Upper lobe of left lung (tissue), 6 donors: ENCODE data around the gene MIX23. TPM values are rescaled to one million over a fixed set of nuclear protein-coding genes. Genes with fewer than 3 reads are reported as not detected.
A peak's percentile ranks its signal among the peaks of the same experiment; 100 is the strongest.

ENCODE experiments used
- ATAC-seq, 2 donors: fragments of 200-7000 bp; cut with Tn5 transposase; one replicate each; pipeline ENCODE4 v1.9.1; 2022; ENCODE audit warnings: mild to moderate bottlenecking in 2 of 2, moderate library complexity in 2 of 2; ENCODE audit not compliant: low FRiP score in 2 of 2
- DNase-seq, 2 donors: peaks; one replicate each; pipeline ENCODE4 v3.0.0-alpha.2; 2019 to 2020
- H3K27ac ChIP-seq, 4 donors: fragments of 200-600 bp; sonication (generic); one replicate each; pipeline ENCODE4 v1.5.1; 2016 to 2019
- H3K27me3 ChIP-seq, 4 donors: fragments of 200-600 bp; sonication (generic); one replicate each; pipeline ENCODE4 v1.5.1; 2017 to 2019
- H3K36me3 ChIP-seq, 4 donors: fragments of 200-600 bp; sonication (generic); one replicate each; pipeline ENCODE4 v1.5.1; 2016 to 2019
- H3K4me1 ChIP-seq, 4 donors: fragments of 200-600 bp; sonication (generic); one replicate each; pipeline ENCODE4 v1.5.1; 2018 to 2019
- H3K4me3 ChIP-seq, 4 donors: fragments of 200-600 bp; sonication (generic); one replicate each; pipeline ENCODE4 v1.5.1; 2017 to 2019; ENCODE audit warnings: mild to moderate bottlenecking in 2 of 4, moderate library complexity in 1 of 4
- H3K9me3 ChIP-seq, 4 donors: fragments of 200-600 bp; sonication (generic); one replicate each; pipeline ENCODE4 v1.5.1; 2018 to 2019
- EP300 ChIP-seq, 4 donors: sonication (generic); formaldehyde crosslinking; IDR thresholded peaks; one replicate each; pipeline ENCODE4 v1.5.1; 2017; ENCODE audit warnings: antibody characterized with exemption in 4 of 4, control low read depth in 2 of 4
- POLR2A ChIP-seq, 4 donors: fragments of 450-650 bp; IDR thresholded peaks; one replicate each; pipeline ENCODE4 v1.5.1; 2016 to 2017; ENCODE audit warnings: antibody characterized with exemption in 4 of 4, mild to moderate bottlenecking in 2 of 4
- POLR2AphosphoS5 ChIP-seq, 2 donors: sonication (generic); formaldehyde crosslinking; IDR thresholded peaks; one replicate each; pipeline ENCODE4 v1.5.1; 2017; ENCODE audit warnings: antibody characterized with exemption in 2 of 2
- WGBS, 2 donors: methylation state at CpG; one replicate each; pipeline ENCODE4 v1.1.5; 2017 to 2018; 5-methylcytosine and 5-hydroxymethylcytosine counted together
- total RNA-seq, 6 donors: library from RNA; depleted of rRNA in 4 of 6; stranded (reverse); fragments of >200 nt in 4 of 6; gene quantifications; one replicate each; pipeline versions ENCODE4 v1.1.0 to v1.2.1, GENCODE V29; 2016 to 2021
- TF ChIP-seq, protein P1 (sequence below), 6 experiments: fragments of 450-650 bp in 4 of 6; fragments of 200-600 bp in 2 of 6; sonication (generic) in 2 of 6; IDR thresholded peaks; one replicate each; pipeline ENCODE4 v1.5.1; 2016 to 2019; ENCODE audit warnings: antibody characterized with exemption in 6 of 6
- donor health status: DM: no; HTN: no; CAD: no; lungs with moderate emphysema.
- donor health status: DM: no; HTN: yes; CAD: no; lungs with severe emphysema.

Gene MIX23
- total RNA-seq, 6 donors from 2014 or later: 15.5 to 24.7 (median 18.2) TPM

DNA sequence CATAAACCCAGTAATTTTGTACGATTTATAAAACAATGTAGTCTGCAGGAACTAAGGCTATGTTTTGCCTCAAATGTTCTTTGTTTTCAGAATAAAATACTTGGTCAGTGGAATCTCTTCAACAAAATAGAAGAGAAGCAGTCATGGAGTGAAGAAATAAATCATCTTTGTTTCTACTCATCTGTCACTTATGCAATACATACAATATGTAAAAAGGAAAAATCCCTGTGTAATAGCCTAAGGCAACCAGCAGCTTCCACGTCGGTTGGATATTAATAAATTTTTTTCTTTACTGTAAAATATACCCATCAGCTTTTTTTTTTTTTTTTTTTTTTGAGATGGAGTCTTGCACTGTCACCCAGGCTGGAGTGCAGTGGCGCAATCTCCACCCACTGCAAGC, 38.1 kb upstream of the MIX23 start:
- DNase-seq: no peak

DNA sequence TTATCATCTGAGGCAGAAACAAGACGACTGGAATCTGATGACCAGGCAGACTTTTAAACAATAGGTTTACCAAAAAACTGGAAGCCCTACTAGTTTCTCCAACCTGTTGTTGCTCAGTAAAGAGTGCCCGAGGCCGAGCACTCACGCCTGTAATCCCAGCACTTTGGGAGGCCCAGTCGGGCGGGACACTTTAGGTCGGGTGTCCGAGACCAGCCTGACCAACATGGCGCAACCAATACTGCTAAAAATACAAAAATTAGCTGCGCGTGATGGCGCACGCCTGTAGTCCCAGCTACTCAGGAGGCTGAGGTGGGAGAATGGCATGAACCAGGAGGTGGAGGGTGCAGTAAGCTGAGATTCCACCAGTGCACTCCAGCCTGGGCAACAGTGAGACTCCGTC, 33.9 kb upstream of the MIX23 start:
- WGBS, 2 donors: 49 to 54% methylated on average over 9 to 14 of the region's 14 CpGs
- H3K27me3 ChIP-seq: no peaks in the 10 kb centered on the region
- peak overlapping the region; percentile 85 to 91 (median 87) for H3K27ac ChIP-seq
- TF ChIP-seq, protein P1, sequence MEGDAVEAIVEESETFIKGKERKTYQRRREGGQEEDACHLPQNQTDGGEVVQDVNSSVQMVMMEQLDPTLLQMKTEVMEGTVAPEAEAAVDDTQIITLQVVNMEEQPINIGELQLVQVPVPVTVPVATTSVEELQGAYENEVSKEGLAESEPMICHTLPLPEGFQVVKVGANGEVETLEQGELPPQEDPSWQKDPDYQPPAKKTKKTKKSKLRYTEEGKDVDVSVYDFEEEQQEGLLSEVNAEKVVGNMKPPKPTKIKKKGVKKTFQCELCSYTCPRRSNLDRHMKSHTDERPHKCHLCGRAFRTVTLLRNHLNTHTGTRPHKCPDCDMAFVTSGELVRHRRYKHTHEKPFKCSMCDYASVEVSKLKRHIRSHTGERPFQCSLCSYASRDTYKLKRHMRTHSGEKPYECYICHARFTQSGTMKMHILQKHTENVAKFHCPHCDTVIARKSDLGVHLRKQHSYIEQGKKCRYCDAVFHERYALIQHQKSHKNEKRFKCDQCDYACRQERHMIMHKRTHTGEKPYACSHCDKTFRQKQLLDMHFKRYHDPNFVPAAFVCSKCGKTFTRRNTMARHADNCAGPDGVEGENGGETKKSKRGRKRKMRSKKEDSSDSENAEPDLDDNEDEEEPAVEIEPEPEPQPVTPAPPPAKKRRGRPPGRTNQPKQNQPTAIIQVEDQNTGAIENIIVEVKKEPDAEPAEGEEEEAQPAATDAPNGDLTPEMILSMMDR (IDR thresholded peaks at IDR 0.05): no peak
- TF ChIP-seq POLR2AphosphoS5 (IDR thresholded peaks at IDR 0.05): no peak
- TF ChIP-seq POLR2A (IDR thresholded peaks at IDR 0.05): no peak
- no peak for TF ChIP-seq EP300 (IDR thresholded peaks at IDR 0.05)
- DNase-seq: no peak
- H3K4me3 ChIP-seq: peak overlapping the region; percentile 68 to 90 (median 74)
- peaks cover 13 to 28% (median 22%) of the 10 kb centered on the region in 4 donors for H3K4me1 ChIP-seq
- ATAC-seq: no peak
- peaks cover 0 to 13% (median 0%) of the 10 kb centered on the region in 4 donors for H3K36me3 ChIP-seq
- H3K9me3 ChIP-seq: no peaks in the 10 kb centered on the region

More for the DNA sequence above, 38.1 kb upstream of the MIX23 start:
- Histone ChIP-seq H3K27ac (no peak overlapping the region), H3K36me3 (peaks cover 7 to 31% (median 10%) of the 10 kb centered on the region in 4 donors), H3K27me3 (no peaks in the 10 kb centered on the region), H3K4me3 (no peak overlapping the region), H3K4me1 (peaks cover 7 to 12% (median 9%) of the 10 kb centered on the region in 4 donors), H3K9me3 (no peaks in the 10 kb centered on the region)
- ATAC-seq: no peak
- no peak for TF ChIP-seq POLR2AphosphoS5 (IDR thresholded peaks at IDR 0.05)
- no peak for TF ChIP-seq EP300 (IDR thresholded peaks at IDR 0.05)
- TF ChIP-seq, protein P1 (IDR thresholded peaks at IDR 0.05): no peak
- TF ChIP-seq POLR2A (IDR thresholded peaks at IDR 0.05): no peak
- whole genome bisulfite sequencing, 2 donors: 88 to 93% methylated on average over 4 of the region's 4 CpGs

- 0% methylated on average over 25 to 43 of the region's 48 CpGs for WGBS, 2 donors
- Histone ChIP-seq H3K27ac (peak within 1 kb of the TSS; percentile 85 to 91 (median 87)), H3K9me3 (no peaks in the 10 kb centered on the region), H3K27me3 (no peaks in the 10 kb centered on the region), H3K36me3 (peaks cover 0 to 13% (median 2%) of the 10 kb centered on the region in 4 donors), H3K4me1 (peaks cover 13 to 28% (median 22%) of the 10 kb centered on the region in 4 donors), H3K4me3 (peak within 1 kb of the TSS; percentile 68 to 90 (median 74))
- TF ChIP-seq, protein P1 (IDR thresholded peaks at IDR 0.05): peak in 1 of 6 experiments; percentile 22
- TF ChIP-seq POLR2A (IDR thresholded peaks at IDR 0.05) (peak in 3 of 4 donors; percentile 67 to 91 (median 86)), POLR2AphosphoS5 (IDR thresholded peaks at IDR 0.05) (peak; percentile 85 to 92), EP300 (IDR thresholded peaks at IDR 0.05) (peak in 1 of 4 donors; percentile 15)
- peak; percentile 97 to 98 for ATAC-seq
- peak; percentile 34 to 96 for DNase-seq
Measured at GRCh38 chr3:122415762-122416654, 33.0 kb upstream of the MIX23 start, which contains the start of gene WDR5B. TSS of gene WDR5B (minus strand) at chr3:122416062. CDS start at chr3:122415528, 534 bp downstream.

GRCh38 chr3:122415104-122415744, 32.2 kb upstream of the MIX23 start:
- Histone ChIP-seq H3K4me3 (peak overlapping the region; percentile 68 to 90 (median 74)), H3K4me1 (peaks cover 13 to 28% (median 22%) of the 10 kb centered on the region in 4 donors), H3K36me3 (peaks cover 0 to 20% (median 2%) of the 10 kb centered on the region in 4 donors), H3K27ac (peak overlapping the region; percentile 85 to 91 (median 87)), H3K27me3 (no peaks in the 10 kb centered on the region), H3K9me3 (no peaks in the 10 kb centered on the region)
- ATAC-seq (peak; percentile 65 to 90), DNase-seq (peak in 1 of 2 donors; percentile 85)
- WGBS, 2 donors: 21 to 24% methylated on average over 10 of the region's 10 CpGs
- TF ChIP-seq POLR2AphosphoS5 (IDR thresholded peaks at IDR 0.05) (no peak), POLR2A (IDR thresholded peaks at IDR 0.05) (no peak), EP300 (IDR thresholded peaks at IDR 0.05) (no peak)
- TF ChIP-seq, protein P1 (IDR thresholded peaks at IDR 0.05): no peak
